Measurements from ENCODE around the gene FAM8A1.
"Not testable (repeated sequence)": the region's sequence is repeated elsewhere in the genome, so short reads cannot be mapped to it uniquely, and the experiment has no call there.

FAM8A1 gene, protein sequence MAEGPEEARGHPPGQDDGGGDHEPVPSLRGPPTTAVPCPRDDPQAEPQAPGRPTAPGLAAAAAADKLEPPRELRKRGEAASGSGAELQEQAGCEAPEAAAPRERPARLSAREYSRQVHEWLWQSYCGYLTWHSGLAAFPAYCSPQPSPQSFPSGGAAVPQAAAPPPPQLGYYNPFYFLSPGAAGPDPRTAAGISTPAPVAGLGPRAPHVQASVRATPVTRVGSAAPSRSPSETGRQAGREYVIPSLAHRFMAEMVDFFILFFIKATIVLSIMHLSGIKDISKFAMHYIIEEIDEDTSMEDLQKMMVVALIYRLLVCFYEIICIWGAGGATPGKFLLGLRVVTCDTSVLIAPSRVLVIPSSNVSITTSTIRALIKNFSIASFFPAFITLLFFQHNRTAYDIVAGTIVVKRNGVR

DNA sequence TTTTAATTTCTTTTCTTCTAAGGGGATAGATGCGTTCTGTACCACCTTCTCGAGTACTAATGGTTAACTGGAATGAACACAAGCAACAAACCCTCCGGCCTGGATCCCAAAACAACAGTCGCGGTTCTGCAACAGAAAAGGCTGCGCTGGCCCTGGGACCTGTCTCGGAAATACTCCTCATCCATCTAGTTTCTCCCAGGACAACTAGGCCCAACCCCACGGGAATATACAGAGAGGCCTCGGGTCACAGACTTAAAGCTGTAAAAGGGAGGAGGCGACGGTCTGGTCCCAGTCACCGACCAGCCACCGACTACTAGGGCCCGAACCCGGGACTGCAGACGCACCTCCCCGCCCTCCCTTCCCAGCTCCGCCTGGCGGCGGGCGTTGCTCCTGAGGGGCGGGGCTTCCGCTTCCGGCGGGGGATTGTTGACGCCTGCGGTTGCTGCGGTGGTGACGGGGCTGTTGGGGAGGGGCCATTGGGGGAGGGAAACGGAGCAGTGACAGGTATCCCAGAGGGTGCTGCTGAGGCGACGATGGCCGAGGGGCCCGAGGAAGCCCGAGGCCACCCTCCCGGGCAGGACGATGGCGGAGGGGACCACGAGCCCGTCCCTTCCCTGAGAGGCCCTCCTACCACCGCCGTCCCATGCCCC, at the start of gene FAM8A1:
Gene FAM8A1, plus strand, starts transcription at position 426 of the 650 bp plus-strand sequence. Its CDS starts 108 bp downstream, at position 534.
- DNase-seq: peak; percentile 97

DNA sequence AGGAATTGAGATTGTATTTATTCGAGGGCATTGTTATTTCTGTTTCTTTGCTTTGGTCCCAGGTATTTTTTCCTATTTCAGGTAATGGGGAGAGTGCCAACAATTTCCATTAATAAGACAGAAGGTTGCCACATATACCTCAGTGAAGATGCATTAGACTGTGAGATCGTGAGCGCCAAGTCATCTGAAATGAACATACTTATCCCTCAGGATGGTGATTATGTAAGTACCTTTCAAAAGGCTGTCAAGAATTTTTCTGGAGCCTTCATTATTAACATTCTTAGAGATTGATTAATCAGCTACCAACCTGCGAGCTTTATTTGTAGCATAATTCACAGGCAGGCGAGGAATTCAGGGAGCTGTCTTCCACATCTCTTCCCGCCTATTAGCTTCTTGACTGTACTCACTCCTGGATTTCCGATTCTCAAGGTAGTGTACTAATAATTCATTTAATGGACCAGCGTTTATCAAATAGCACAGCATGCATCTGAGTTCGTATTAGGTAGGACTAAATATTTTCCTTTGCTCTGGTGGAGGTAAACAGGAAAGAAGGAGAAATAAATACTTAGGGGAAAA, 48.6 kb upstream of the FAM8A1 start:
- DNase-seq: no peak

DNA sequence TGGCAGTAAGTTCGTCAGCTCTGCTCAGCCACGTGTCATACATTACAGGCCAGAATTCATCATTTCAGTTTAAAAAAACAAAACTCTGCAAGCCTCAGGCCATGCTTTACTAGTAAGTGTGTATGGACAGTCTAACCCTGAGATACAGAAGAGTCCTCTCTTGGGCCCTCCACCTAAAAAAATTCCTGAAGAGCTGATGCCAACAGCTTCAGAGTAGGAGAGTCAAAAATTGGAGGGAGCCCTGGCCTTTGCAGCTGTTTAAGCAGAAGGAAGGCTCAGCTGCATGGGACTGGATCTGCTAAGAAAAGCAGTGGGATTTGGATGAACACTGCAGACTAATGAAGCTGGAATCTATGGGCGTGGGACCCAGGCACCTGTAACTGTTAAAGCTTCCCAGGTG, 47.2 kb upstream of the FAM8A1 start:
- no peak for DNase-seq

DNA sequence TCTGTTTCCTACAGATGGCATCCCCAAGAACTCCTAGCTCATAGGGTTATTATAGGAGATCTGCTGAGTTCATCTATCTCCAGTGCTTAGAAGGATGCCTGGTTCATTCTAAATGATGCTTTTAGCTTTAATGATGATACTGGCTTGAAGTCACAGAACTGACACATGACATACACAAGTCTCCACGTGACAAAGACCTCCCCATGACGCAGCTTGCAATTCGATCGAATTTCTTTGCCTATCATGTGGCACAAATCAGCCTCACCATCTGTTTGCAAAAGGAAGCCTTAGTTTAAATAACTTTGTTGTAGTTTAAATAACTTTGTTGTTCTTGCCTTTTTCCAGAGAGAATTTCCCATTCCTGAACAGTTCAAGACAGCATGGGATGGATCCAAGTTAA, 44.1 kb upstream of the FAM8A1 start:
- no peak for DNase-seq

DNA sequence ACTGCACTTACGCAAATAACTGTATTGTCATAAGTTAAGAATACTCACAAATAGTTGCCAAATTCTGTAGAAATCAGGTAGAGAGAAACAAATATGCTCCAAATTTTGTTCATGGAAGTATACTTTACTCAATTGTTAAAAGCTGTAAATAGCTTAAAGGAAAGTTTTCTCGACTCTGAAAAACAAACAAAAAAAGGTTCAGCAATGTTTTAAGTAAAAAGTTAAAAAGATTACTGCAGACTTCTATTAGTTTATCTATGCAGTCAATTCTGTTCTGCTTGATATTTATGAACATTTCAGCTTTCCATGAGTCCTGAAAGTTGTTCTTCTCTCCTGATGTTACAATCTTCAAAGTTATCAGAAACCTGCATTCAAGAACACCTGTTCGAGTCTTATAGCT, 37.5 kb upstream of the FAM8A1 start:
- DNase-seq: no peak

DNA sequence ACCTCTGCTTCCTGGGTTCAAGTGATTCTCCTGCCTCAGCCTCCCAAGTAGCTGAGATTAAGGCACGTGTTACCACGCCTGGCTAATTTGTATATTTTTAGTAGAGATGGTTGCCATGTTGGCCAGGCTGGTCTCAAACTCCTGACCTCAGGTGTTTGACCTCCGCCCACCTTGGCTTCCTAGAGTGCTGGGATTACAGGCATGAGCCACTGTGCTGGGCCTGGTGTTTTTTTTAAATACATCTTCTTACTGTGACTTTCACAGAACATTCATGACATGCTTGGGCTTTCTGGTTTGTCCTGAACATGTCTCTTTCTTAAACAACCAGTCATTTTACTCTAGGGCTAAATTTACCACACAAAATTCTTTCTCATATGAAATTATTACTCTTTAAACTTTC, 34.7 kb upstream of the FAM8A1 start:
- no peak for DNase-seq

DNA sequence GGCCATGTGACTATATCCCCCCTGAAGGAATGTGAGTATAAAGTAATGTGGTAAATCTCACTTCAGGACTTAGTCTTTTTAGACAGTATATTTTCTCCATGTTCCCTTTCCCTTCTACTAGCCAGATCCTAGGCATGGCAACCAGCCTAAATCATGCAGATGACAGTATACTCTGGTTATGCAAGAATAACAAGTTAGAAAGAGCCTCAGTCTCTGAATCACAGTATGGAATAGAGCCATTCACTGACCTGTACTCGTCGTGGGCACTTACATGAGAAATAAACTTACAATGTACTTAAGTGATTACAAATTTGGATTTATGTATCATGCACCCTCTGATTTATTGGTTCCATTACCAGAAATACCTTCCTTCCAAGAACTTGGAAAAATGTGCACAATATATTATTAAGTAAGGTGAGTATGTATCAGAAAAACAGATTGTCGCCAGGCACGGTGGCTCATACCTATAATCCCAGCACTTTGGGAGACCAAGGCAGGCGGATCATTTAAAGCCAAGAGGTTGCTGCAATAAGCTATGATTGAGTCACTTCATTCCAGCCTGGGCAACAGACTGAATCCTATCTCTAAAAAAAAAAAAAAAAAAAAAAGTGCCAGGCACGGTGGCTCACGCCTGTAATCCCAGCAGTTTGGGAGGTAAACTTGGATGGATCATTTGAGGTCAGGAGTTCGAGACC, 25.1 kb upstream of the FAM8A1 start:
- DNase-seq: no peak

DNA sequence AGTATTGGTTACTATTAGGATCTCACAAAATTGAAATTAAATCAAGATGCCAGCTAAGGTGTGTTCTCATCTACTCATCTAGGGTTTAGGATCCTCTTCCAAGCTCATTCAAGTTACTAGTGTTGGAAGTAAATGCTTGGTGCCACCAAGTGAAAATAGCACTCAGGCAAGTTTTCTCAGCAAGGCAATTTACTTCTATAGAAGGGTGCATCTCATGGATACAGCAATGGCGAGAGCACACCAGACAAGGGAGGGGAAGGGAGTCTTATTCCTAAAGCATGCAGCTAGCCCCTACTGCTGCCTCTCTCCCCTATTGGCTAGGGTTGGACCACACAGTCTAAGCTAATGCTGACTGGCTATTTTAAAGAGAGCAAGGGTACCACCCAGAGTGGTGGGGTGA, 23.0 kb upstream of the FAM8A1 start:
- DNase-seq: no peak

DNA sequence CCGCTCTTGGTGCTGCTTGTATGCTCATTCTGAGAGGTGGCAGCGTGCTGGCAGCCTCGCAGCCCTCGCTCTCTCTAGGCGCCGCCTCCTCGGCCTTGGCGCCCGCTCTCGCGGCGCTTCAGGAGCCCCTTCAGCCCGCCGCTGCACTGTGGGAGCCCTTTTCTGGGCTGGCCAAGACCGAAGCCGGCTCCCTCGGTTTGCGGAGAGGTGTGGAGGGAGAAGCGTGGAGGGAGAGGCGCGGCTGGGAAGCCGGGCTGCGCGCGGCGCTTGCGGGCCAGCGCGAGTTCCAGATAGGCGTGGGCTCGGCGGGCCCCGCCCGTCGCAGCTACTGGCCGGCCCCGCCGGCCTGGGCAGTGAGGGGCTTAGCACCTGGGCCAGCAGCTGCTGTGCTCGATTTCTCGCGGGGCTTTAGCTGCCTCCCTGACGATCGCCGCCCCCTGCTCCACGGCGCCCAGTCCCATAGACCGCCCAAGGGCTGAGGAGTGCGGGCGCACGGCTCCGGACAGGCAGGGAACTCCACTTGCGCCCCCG, 19.5 kb upstream of the FAM8A1 start:
- DNase-seq: peak; percentile 70

DNA sequence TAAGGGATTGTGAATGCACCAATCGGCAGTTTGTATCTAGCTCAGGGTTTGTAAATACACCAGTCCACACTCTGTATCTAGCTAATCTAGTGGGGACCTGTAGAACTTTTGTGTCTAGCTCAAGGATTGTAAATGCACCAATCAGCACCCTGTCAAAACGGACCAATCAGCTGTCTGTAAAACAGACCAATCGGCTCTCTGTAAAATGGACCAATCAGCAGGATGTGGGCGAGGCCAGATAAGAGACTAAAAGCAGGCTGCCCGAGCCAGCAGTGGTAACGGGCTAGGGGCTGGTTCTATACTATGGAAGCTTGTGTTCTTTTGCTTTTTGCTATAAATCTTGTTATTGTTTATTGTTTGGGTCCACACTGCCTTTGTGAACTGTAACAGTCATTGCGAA, 18.8 kb upstream of the FAM8A1 start:
- DNase-seq: not testable (repeated sequence)

DNA sequence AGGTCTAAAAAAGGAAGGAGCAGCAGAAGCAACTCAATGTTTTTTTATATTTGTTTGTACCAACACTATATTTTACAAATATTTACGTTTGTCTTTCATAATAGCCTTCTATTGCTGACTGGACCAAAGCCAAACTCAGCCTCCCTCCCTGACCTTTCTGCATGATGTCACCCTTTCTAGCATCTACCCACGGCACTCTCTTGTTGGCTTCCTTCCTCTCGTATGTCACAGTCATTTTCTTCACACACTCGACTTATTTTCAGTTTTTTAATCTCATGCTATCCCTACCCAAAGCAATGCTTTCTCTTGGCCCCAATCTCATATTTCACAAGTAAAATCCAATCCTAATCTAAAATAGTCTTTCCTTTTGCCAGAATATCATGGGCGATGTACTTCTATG, 16.3 kb upstream of the FAM8A1 start:
- DNase-seq: no peak

DNA sequence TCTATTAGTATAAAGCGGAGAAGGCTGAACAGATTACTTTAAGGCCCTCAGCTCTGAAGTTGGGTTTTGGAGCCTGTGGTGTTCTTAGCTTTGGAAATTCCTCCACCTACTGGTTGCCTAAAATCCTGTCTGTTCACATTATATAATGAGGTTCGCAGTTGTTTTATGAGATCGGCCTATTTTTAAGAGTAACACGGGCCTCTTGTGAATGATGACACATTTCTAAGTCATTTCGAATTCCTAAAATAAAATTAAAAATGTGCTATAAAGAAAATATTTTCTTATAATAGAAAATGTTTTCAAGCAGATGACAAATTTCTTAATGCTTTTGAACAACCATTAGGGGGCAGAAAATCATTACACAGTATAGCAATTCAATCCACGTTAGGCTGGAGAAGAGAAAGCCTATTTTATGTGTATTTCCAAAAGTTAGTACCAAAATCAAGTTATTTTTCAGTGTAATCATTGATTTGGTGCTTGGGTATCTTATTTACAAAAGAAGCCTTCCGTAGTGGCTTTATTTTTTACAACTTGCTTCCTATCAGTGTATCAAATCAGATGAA, 15.8 kb upstream of the FAM8A1 start:
- peak; percentile 82 for DNase-seq

DNA sequence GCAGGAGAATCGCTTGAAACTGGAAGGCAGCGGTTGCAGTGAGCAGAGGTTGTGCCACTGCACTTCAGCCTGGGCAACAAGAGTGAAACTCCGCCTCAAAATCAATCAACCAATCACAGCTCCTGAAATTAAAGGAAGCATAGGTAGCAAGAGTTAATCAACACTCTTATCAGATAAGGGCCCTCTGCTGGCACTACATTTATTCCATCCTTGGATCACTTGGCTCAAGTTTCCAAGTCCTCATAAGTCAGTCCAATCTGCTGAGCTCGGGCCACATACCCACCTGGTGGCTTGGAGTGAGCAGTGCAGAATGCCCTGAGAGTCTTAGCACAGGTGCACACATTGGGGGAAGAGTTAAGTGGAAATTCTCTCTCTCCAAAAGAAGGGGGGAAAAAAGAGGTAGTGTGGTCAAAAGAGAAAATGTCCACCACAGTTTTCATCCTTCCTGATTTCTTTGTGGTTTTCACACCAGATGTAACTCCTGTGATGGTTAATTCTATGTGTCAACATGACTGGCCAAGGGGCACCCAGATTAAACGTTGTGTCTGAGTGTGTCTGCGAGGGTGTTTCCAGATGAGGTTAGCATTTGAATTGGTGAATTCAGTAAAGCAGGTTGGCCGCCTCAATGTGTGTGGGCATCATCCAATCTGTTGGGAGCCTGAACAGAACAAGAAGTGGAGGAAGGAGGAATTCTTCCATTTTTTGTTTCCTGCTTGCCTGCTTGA, 14.2 kb upstream of the FAM8A1 start:
- peak; percentile 67 for DNase-seq

DNA sequence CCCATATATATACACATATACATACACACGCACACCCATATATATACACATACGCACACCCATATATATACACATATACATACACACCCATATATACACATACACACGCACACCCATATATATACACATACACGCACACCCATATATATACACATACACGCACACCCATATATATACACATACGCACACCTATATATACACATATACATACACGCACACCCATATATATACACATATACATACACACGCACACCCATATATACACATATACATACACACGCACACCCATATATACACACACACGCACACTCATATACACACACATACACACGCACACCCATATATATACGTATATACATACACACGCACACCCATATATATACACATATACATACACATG, 13.5 kb upstream of the FAM8A1 start:
- DNase-seq: not testable (repeated sequence)

DNA sequence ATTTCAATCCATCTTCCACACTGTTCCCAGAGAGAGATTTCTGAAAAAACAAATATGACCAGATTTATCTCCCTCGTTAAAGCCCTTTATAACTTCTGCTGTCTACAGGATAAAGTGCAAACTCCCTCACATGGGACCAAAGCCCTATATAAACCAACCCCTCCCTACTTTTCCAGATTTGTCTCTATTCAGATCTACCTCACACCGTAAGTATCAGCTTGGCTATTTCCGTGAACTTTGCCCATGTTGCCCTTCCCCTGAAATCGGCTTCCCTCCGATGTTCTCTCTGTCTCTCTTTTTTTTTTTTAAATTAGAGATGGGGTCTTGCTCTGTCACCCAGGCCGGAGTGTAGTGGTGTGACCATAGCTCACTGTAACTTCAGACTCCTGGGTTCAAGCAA, 12.1 kb upstream of the FAM8A1 start:
- no peak for DNase-seq

DNA sequence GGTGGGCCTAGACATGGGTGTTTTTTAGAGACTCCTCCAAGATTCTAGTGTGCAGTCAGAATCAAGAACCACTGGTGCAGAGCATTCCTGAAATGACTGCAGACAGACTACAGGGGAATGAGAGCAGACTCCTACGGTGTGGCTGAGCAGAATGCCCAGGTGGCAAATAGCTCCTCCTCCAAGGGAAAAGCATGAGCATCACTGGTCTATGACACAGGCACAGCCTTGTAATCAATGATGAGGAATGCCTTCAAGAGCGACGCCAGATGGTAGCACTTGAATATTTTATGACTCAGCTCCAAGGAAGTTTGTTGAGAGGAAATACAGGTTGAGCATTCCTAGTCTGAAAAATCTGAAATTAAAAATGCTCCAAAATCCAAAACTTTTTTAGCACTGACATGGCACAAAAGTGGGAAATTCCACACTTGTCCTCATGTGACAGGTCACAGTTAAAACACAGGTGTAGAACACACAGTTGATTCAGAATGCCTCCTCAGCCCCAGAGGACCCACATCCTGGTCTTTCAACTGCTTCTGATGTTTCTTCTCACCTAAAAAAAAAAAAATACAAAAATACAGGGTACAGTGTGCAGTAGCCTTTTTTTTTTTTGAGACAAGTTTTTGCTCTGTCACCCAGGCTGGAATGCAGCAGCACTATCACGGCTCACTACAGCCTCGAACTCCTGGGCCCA, 10.6 kb upstream of the FAM8A1 start:
- DNase-seq: peak; percentile 16

DNA sequence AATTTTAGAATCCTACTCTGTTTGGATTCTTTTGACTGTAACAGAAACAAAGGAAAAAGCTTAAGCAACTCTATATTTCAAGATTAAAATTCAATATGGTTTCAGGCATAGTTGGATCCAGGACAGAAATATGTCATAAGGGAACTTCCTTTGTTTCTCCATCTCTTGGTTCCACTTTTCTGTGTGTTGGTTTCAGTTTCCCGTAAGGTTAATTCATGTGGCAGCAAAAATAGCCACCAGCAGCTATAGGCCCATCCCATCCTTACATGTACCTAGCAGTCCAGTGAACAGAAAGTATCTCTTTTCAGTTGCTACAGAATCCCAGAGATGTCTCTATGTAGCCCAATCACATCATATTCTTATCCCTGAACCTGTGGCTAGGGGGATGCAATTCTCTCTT, 8.8 kb upstream of the FAM8A1 start:
- DNase-seq: no peak

DNA sequence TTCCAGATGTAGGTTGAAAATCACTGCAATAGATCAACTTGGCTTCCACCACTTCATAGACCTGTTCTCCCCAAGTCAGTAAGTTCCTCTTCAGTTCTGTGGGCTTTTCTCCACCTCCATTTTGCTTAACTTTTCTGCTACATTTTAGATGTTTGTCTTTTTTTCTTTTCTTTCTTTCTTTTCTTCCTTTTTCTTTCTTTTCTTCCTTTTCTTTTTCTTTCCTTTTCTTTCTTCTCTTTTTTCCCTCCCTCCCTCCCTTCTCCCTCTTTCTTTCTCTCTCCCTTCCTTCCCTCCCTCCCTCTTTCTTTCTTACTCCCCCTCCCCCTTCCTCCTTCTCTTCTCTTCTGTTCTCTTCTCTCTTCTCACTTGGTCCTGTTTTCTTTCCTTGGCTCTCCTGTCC, 6.9 kb upstream of the FAM8A1 start:
- no peak for DNase-seq

DNA sequence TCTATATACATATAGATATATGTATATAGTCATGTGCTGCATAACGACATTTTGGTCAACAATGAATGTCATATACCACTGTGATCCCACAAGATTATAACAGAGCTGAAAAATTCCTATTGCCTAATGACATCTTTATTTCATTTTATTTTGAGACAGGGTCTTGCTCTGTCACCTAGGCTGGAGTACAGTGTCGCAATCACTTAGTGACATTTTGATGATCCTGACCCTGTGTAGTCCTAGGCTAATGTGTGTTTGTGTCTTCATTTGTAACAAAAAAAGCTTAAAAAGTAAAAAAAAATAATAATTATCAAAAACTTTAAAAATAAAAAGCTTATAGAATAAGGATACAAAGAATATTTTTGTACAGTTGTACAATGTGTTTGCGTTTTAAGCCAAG, 4.0 kb upstream of the FAM8A1 start:
- DNase-seq: no peak

DNA sequence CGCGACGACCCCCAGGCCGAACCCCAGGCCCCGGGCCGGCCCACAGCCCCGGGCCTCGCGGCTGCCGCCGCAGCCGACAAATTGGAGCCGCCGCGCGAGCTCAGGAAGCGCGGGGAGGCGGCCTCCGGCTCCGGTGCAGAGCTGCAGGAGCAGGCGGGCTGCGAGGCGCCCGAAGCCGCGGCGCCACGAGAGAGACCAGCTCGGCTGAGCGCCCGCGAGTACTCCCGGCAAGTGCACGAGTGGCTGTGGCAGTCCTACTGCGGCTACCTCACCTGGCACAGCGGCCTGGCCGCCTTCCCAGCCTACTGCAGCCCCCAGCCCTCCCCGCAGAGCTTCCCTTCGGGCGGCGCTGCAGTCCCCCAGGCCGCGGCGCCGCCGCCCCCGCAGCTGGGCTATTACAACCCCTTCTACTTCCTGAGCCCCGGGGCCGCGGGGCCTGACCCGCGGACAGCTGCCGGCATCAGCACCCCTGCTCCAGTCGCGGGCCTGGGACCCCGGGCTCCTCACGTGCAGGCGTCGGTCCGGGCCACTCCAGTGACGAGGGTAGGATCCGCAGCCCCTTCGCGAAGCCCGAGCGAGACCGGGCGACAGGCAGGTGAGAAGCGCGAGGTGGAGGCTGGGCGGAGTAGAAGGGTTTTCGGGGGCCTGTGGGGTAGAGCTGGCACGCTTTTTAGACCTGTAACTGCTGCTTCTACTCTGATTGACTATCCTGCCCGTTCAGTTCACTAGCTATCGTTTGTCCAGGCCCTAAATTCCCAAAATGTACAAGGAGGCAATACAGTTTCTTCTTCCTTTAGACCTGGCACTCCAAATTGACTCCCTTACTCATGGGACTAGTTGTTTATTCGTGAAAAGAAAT, 654 bp downstream of the FAM8A1 start:
- peak; percentile 69 for DNase-seq

DNA sequence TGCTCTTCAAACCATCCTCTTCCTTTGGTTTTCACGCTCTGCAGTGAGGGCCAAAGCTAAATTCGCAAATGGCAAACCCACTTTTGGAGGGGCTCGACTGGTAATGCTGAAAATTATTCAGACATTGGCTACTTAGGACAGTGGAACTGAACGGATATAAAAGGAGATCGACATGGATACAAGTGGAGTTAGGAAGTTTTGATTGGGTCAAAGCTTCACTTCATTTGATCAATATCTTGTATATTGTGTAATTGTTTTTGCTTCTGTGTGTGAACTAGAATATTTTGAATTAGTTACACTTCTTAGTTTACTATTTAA, 1.2 kb downstream of the FAM8A1 start:
- peak; percentile 33 for DNase-seq
